GM19324 (cell line): ENCODE data around the gene DCN.
A peak's percentile ranks its signal among the peaks of the same experiment; 100 is the strongest.

Experiments used
- ATAC-seq: cut with Tn5 transposase; IDR thresholded peaks from one replicate; pipeline ENCODE4 v1.9.1; 2021; ENCODE audit warnings: mild to moderate bottlenecking, moderate library complexity; ENCODE audit not compliant: unreplicated experiment, low FRiP score

The DCN gene

GRCh38 chr12:91140026-91140931 lies 42.3 kb downstream of the DCN start:
- no peak for ATAC-seq

- no peak for ATAC-seq
Measured at GRCh38 chr12:91139286-91139685, 43.3 kb downstream of the DCN start.

- ATAC-seq, result no peak
Measured at GRCh38 chr12:91138337-91138920, 44.2 kb downstream of the DCN start.

GRCh38 chr12:91133871-91134270 lies 48.7 kb downstream of the DCN start:
- no peak for ATAC-seq

- ATAC-seq, result no peak
Measured at GRCh38 chr12:91129662-91130362, 52.8 kb downstream of the DCN start.

GRCh38 chr12:91127751-91128150 lies 54.9 kb downstream of the DCN start:
- peak; percentile 85 for ATAC-seq

GRCh38 chr12:91127306-91127705 lies 55.3 kb downstream of the DCN start:
- ATAC-seq, result no peak

GRCh38 chr12:91126516-91126915 lies 56.1 kb downstream of the DCN start:
- no peak for ATAC-seq

GRCh38 chr12:91123236-91123916 lies 59.2 kb downstream of the DCN start:
- no peak for ATAC-seq

- ATAC-seq, result no peak
Measured at GRCh38 chr12:91120781-91121180, 61.8 kb downstream of the DCN start.

- ATAC-seq, result no peak
Measured at GRCh38 chr12:91119089-91119488, 63.5 kb downstream of the DCN start.

- no peak for ATAC-seq
Measured at GRCh38 chr12:91113621-91114020, 69.0 kb downstream of the DCN start.

GRCh38 chr12:91111366-91112325 lies 71.0 kb downstream of the DCN start, which contains the start of gene LUM:
Gene LUM (minus strand): TSS chr12:91111494. CDS start chr12:91108979, 2,515 bp downstream.
- no peak for ATAC-seq

- ATAC-seq, result no peak
Measured at GRCh38 chr12:91110311-91110924, 72.2 kb downstream of the DCN start.

GRCh38 chr12:91109581-91110310 lies 72.9 kb downstream of the DCN start:
- ATAC-seq, result no peak

GRCh38 chr12:91109148-91109564 lies 73.5 kb downstream of the DCN start:
- peak; percentile 63 for ATAC-seq

GRCh38 chr12:91108196-91108755 lies 74.3 kb downstream of the DCN start:
- ATAC-seq, result no peak

GRCh38 chr12:91106283-91106682 lies 76.3 kb downstream of the DCN start:
- ATAC-seq, result no peak
